Mucosa of descending colon (tissue), 3 donors: ENCODE results near the gene CCN6. TPM values are rescaled to one million over a fixed set of nuclear protein-coding genes. Genes with fewer than 3 reads are reported as not detected.

Experiments
- ATAC-seq: fragments of 200-7000 bp; cut with Tn5 transposase; one replicate; pipeline ENCODE4 v1.9.1; 2020; ENCODE audit warnings: mild to moderate bottlenecking, moderate library complexity
- DNase-seq, 3 donors: peaks; one replicate each; pipeline ENCODE4 v3.0.0-alpha.2; 2020
- H3K36me3 ChIP-seq: fragments of 200-600 bp; one replicate; pipeline ENCODE4 v1.8.0; 2021; ENCODE audit warnings: low read depth, mild to moderate bottlenecking
- H3K4me1 ChIP-seq: fragments of 200-600 bp; one replicate; pipeline ENCODE4 v1.8.0; 2021; ENCODE audit warnings: low read depth, mild to moderate bottlenecking
- H3K4me3 ChIP-seq: fragments of 200-600 bp; one replicate; pipeline ENCODE4 v1.8.0; 2021; ENCODE audit warnings: mild to moderate bottlenecking
- H3K9me3 ChIP-seq: fragments of 200-600 bp; one replicate; pipeline ENCODE4 v1.8.0; 2021; ENCODE audit warnings: mild to moderate bottlenecking
- intact Hi-C, 2 donors: fragments of 100-400 bp; cut with DNase I in 1 of 2; cut with micrococcal nuclease in 1 of 2; formaldehyde crosslinking; loops; one replicate each; pipeline versions ENCODE4 v1.11.0 to v1.11.1; 2022; cut with DNase I, micrococcal nuclease
- total RNA-seq, 3 donors: library from RNA; stranded (reverse); fragmentation: NEBNext Ultra II Directional in 2 of 3; extraction: Animal tissue kit (Norgen Biotek cat#: 25700) in 2 of 3; gene quantifications; one replicate each; pipeline versions ENCODE4 v1.2.1 to v1.2.4, GENCODE V29; 2021 to 2023
- TF ChIP-seq, protein P1 (sequence below): fragments of 200-600 bp; IDR thresholded peaks from one replicate; pipeline ENCODE4 v1.8.0; 2022; ENCODE audit warnings: antibody characterized with exemption, mild to moderate bottlenecking
- donor health status: DM: no; HTN: no; CAD: no; lungs with moderate emphysema.
- donor health status: DM: no; HTN: no; CAD: no.
- donor health status: DM: no; HTN: yes; CAD: no.

Gene CCN6
- total RNA-seq, 3 donors from 2014 or later = not detected

- intact Hi-C loops = no loop called here
- TF ChIP-seq, protein P1, sequence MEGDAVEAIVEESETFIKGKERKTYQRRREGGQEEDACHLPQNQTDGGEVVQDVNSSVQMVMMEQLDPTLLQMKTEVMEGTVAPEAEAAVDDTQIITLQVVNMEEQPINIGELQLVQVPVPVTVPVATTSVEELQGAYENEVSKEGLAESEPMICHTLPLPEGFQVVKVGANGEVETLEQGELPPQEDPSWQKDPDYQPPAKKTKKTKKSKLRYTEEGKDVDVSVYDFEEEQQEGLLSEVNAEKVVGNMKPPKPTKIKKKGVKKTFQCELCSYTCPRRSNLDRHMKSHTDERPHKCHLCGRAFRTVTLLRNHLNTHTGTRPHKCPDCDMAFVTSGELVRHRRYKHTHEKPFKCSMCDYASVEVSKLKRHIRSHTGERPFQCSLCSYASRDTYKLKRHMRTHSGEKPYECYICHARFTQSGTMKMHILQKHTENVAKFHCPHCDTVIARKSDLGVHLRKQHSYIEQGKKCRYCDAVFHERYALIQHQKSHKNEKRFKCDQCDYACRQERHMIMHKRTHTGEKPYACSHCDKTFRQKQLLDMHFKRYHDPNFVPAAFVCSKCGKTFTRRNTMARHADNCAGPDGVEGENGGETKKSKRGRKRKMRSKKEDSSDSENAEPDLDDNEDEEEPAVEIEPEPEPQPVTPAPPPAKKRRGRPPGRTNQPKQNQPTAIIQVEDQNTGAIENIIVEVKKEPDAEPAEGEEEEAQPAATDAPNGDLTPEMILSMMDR = no peak
- no peak for DNase-seq
- no peaks in the 10 kb centered on the region for H3K36me3 ChIP-seq
- H3K4me1 ChIP-seq = no peaks in the 10 kb centered on the region
- ATAC-seq = no peak
- H3K4me3 ChIP-seq = no peak overlapping the region
- no peaks in the 10 kb centered on the region for H3K9me3 ChIP-seq
Measured at GRCh38 chr6:112022749-112023148, 31.2 kb upstream of the CCN6 start.

DNA sequence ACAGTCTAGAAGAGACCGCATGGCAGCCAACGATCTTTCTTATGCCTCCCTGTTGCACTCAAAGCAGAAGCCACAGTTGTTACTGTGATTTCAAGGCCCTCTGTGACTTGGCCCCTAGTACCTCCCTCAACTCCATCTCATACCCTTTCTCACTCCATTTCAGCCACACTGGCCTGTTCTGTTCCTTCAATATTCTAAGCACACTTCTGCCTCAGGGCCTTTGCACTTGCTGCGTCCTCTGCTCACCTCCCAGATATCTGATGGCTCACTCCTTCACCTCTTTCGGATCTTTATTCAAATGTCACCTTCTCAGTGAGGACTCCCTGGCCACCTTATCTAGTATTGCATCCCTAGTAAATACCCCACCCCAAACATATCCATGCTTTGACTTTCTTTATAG lies 29.4 kb upstream of the CCN6 start:
- TF ChIP-seq, protein P1 = no peak
- no peak for ATAC-seq
- intact Hi-C loops = no loop called here

DNA sequence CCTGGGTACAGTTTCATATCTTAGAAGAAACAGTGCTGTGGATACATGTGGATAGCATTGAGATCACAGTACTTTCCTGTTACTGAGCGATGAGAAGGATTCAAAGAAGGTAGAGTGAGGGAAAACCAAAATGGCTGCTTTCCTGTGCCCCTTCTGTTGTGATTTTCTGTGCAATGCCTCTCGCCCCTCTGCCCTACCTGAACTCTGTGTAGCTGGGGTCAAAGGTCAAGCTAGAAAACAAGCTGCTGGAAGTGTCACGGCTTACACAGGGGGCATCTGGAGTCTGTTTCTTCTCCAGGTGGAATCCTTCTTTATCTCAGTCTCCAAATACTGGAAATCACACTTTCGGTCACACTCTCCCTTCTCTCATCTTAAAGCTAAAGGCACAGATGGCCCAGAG lies 27.0 kb upstream of the CCN6 start:
- Histone ChIP-seq H3K9me3 (no peaks in the 10 kb centered on the region), H3K4me1 (peaks cover 5% of the 10 kb centered on the region), H3K36me3 (no peaks in the 10 kb centered on the region), H3K4me3 (no peak overlapping the region)
- intact Hi-C loops = no loop called here
- TF ChIP-seq, protein P1 = no peak
- DNase-seq = no peak
- ATAC-seq = no peak

More for the DNA sequence above, 29.4 kb upstream of the CCN6 start:
- Histone ChIP-seq H3K4me3 (no peak overlapping the region), H3K4me1 (no peaks in the 10 kb centered on the region), H3K9me3 (no peaks in the 10 kb centered on the region), H3K36me3 (no peaks in the 10 kb centered on the region)
- DNase-seq = no peak

GRCh38 chr6:112027942-112028674 lies 25.8 kb upstream of the CCN6 start:
- Histone ChIP-seq H3K4me1 (peaks cover 5% of the 10 kb centered on the region), H3K9me3 (no peaks in the 10 kb centered on the region), H3K4me3 (no peak overlapping the region), H3K36me3 (no peaks in the 10 kb centered on the region)
- DNase-seq (no peak), ATAC-seq (peak; percentile 75)
- intact Hi-C loops = no loop called here
- TF ChIP-seq, protein P1 = no peak

- peak in 2 of 3 donors; percentile 62 to 78 for DNase-seq
- intact Hi-C loops = no loop called here
- TF ChIP-seq, protein P1 = no peak
- Histone ChIP-seq H3K9me3 (no peaks in the 10 kb centered on the region), H3K4me1 (peaks cover 5% of the 10 kb centered on the region), H3K4me3 (no peak overlapping the region), H3K36me3 (no peaks in the 10 kb centered on the region)
- peak; percentile 55 for ATAC-seq
Measured at GRCh38 chr6:112029045-112029822, 24.7 kb upstream of the CCN6 start.
